ENCODE measurements around the gene MSH3. TPM values are rescaled to one million over a fixed set of nuclear protein-coding genes. Genes with fewer than 3 reads are reported as not detected.

MSH3 gene
- polyA plus RNA-seq, 1 of the 3 experiments (the other 2 are of a cell fraction), result 3.5 TPM

GRCh38 chr5:80607343-80607742 is 47.1 kb upstream of the MSH3 start:
- Histone ChIP-seq H3K27ac (ENCODE audit: low read depth in 2 of 2, low read length in 1 of 2) (no peak overlapping the region), H4K20me1 (ENCODE audit: insufficient read depth) (no peaks in the 10 kb centered on the region), H3K79me2 (ENCODE audit: insufficient read depth) (no peaks in the 10 kb centered on the region), H3F3A (replicated peaks; ENCODE audit: insufficient read depth) (no peaks in the 10 kb centered on the region), H3K9me2 (no peaks in the 10 kb centered on the region), H2AFZ (ENCODE audit: low read depth) (no peak overlapping the region), H3K4me2 (no peak overlapping the region), H3K4me1 (ENCODE audit: control insufficient read depth in 1 of 2, insufficient read depth in 2 of 2, low read depth in 1 of 2, low read length in 1 of 2) (no peaks in the 10 kb centered on the region), H3K9me3 (no peaks in the 10 kb centered on the region), H3K4me3 (ENCODE audit: low read depth in 2 of 2, low read length in 1 of 2) (no peak overlapping the region), H3K27me3 (ENCODE audit: insufficient read depth) (no peaks in the 10 kb centered on the region), H3K9ac (no peak overlapping the region), H3K36me3 (replicated peaks in 1 of 2; ENCODE audit: control insufficient read depth in 1 of 2, insufficient read depth in 2 of 2, low read length in 1 of 2) (no peaks in the 10 kb centered on the region)
- TF ChIP-seq PBX3 (IDR thresholded peaks at IDR 0.05) (no peak), SIN3A (IDR thresholded peaks at IDR 0.05; ENCODE audit: borderline replicate concordance, low read depth, low read length) (no peak), RCOR1 (IDR thresholded peaks at IDR 0.05; ENCODE audit: low read length) (no peak), NFIC (IDR thresholded peaks at IDR 0.05; ENCODE audit: borderline replicate concordance) (no peak), GABPA (IDR thresholded peaks at IDR 0.05; ENCODE audit: low read depth) (no peak), USF2 (IDR thresholded peaks at IDR 0.05; ENCODE audit: borderline replicate concordance, low read depth, low read length) (no peak), RXRA (IDR thresholded peaks at IDR 0.05; ENCODE audit: borderline replicate concordance, low read depth) (no peak), TEAD4 (IDR thresholded peaks at IDR 0.05; ENCODE audit: borderline replicate concordance, insufficient read depth) (no peak), ZBTB33 (IDR thresholded peaks at IDR 0.05; ENCODE audit: borderline replicate concordance, low read depth) (no peak), TAF1 (IDR thresholded peaks at IDR 0.05; ENCODE audit: borderline replicate concordance, low read depth, low read length) (no peak), USF1 (IDR thresholded peaks at IDR 0.05; ENCODE audit: borderline replicate concordance, low read depth) (no peak), EP300 (IDR thresholded peaks at IDR 0.05; ENCODE audit: borderline replicate concordance in 1 of 2, low read depth in 1 of 2, low read length in 1 of 2) (no peak), REST (IDR thresholded peaks at IDR 0.05; ENCODE audit: low read depth, low read length) (no peak), ELF1 (IDR thresholded peaks at IDR 0.05) (no peak), RFX5 (IDR thresholded peaks at IDR 0.05; ENCODE audit: low read length) (no peak), FOSL2 (IDR thresholded peaks at IDR 0.05; ENCODE audit: borderline replicate concordance, low read depth) (no peak)
- DNase-seq, result no peak
- POLR2A ChIA-PET, result no interaction called here
- CTCF ChIA-PET, result no interaction called here
